ENCODE data around the gene ATXN3L.
"Not testable (repeated sequence)": the region's sequence is repeated elsewhere in the genome, so short reads cannot be mapped to it uniquely, and the experiment has no call there.

Gene ATXN3L

DNA sequence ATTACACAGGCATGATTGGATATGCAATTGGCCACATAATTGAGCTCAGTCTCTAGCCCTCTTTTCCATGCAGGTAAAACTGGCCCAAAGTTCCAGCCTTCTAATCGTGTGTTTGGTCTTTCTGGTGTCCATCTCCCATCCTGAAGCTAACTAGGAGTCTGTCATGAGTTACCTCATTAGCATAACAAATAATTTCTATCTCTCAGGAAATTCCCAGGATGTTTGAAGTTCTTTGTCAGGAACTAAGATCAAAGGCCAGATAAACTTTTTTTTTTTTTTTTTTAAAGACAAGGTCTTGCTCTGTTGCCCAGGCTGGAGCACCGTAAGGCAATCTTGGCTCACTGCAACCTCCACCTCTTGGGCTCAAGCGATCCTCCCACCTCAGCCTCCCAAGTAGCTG lies 15.8 kb downstream of the ATXN3L start:
- no peak for DNase-seq

DNA sequence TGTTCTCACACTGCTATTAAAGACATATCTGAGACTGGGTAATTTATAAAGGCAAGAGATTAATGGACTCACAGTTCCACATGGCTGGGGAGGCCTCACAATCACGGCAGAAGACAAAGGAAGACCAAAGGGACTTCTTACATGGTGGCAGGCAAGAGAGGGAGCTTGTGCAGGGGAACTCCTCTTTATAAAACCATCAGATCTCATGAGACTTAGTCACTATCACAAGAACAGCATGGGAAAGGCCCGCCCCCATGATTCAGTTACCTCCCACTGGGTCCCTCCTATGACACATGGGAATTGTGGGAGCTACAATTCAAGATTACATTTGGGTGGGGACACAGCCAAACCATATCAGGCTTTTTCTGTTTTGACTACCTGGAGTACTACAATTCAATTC lies 16.6 kb downstream of the ATXN3L start:
- not testable (repeated sequence) for DNase-seq

DNA sequence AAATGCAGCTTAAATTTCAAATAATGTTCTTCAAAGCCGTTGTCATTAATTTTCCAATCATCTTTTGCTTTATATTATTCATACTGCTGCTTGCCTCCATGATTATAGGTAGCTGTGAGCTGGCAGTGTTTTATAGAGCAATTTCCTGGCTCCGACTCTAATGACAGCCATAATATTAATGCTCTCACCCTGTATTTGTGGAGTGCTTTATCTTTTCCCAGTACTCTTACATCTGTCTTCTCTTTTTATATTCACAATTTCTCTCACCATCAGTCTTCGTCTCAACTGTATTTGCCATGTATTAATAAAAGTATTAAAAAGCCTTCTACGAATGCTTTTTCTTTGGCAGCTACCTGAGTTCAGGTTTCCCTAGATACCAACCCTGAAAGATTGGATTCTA lies 21.0 kb downstream of the ATXN3L start:
- no peak for DNase-seq

DNA sequence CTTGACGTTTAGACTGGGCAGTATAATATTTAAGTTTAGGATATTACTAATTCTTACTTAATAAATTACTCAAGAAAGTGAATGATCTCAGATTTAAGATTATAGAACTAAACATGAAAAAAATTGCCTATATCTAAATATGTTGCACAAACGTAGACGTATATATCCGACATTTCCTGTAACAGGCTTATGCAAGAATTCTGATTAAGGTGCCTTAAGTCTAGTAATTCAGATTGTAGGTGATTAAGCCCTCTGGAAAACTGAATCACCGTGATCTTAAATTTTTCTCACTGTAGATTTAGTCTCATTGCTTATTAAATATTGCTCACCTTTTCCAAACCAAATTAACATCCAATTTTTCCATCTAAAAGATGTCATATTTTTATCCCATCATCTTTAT lies 24.0 kb downstream of the ATXN3L start:
- DNase-seq: no peak

DNA sequence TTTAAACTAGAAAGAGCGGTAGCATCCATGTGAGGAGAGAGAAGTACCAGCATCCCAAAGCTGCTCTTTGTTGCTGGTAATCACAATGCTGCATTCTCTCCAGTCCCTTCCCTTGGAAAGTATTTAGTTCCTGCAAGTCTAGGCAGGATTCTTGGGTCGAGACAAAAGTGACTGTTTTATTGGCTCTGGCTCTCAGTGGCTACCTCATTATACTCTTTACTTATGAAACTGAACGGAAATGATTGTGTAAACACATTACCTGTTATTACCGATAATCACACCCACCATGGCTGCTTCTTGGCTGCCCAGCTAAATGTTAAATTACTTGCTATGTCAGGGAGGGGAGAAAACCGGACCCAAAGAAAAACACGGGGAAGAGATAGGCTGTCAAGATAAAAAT lies 26.2 kb downstream of the ATXN3L start:
- no peak for DNase-seq

DNA sequence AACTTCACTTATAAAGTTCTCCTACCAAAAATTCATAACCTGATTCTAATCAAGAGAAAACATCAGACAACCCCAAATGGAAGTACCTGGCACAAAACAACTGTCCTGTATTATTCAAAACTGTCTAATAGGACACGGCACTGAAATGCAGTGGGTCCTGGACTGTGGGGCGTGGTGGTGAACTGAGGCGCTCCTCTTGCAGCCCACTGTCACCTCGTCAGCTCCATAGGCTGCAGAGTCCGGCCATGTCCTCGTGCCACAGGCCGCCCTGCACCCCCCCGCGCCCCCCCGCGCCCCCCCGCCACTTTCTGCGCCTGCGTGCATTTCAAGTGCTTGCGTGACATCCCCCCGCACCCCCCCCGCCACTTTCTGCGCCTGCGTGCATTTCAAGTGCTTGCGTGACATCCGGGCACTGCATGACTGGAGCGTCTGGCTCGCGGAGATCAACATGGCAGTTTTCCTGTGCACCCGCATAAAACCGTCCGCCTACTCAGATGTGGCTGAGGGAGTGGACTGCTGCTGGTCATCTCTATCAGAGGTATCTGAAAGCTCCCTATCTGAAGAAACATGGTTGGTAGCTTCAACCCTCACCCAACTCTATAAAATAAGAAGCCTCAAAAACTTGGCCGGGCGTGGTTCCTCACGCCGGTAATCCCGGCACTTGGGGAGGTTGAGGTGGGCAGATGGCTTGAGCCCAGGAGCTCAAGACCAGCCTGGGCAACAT lies 28.8 kb downstream of the ATXN3L start:
- DNase-seq: no peak

DNA sequence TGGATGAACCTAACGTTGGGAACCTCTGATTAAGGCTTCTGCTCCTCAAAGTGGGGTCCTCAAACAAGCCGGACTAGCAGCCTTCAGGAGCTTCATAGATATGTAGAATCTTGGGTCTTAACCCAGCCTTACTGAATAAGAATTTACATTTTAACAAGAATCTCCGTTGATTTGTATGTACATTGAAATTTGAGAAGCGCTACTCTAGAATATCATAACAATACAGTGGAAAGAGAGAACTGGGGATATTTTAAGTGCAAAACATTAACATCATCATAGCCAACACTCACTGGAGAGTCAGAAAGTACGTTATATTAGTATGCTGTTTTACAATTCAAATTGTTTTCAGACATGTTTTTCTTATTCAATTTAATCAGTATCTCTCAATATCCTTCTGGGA lies 31.2 kb downstream of the ATXN3L start:
- DNase-seq: no peak

DNA sequence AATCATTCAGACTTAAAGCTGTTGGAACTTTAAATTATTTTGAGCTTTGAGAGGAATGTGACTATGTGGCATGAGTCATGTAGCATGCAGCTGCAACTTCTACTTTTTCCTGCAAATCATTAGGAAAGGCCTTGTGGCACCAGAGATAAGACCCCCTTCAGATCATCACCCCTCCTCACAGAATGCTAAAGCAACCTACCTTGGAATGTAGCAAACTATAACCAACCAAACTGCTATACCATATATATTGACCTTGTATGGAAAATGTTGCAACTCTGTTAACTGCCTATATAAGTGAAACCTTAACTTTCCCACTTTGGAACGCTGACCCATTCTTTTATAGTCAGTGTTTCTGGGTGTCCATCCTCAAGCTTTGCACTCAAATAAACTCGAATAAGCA lies 32.0 kb downstream of the ATXN3L start:
- no peak for DNase-seq

DNA sequence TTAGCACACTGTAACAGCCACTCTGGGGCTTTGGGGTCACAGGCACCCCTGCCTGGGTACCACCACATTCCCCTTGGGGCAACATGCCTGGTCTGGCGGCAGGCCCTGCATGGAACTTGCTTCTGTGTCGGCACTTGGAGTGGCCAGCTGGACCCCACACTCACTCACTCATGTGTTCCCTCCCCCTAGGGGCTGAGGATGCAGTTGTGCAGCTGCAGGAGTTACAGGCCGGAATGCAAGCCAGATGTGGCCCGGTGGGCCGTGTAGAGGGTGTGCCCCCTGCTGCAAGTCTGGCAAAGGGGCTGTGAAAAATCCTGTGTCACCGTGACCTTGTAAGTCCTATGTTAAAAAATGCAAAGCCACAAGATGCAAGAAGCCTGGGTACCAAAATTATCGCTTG lies 34.2 kb downstream of the ATXN3L start:
- DNase-seq: no peak

DNA sequence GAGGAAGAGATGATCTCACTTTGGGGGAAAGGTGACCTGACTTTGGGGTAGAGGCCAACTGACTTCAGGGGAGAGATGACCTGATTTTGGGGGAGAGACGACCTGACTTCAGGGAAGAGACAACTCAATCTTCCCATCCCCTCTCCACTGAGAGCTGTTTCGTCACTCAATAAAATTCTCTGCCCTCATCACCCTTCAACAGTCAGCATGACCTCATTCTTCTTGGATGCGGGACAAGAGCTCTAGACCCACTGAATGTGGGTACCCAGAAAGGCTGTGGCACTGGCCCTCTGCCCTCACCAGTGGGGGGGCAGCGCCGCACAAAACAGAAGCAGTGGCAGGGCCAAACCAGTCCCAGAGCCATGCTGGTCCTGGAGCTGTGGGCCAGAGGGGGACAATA lies 34.6 kb downstream of the ATXN3L start:
- DNase-seq: no peak

DNA sequence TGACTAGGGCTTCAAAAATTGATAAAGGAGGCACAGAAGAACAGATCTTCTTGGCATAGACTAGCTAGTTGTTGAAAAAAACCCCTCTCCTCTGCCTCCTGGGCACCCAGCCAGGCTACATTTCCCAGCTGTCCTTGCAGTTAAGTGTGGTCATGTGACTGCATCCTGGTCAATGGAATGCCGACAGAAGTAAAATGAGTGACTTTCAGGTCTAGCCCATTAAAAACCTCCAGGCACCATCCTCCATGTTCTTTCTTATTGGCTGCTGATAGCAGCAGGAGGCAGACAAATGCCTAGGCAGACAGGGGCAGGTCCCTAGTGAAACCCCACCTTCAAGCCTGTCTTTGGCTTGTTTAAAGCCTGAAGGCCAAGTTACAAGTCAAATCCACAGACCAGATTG lies 35.3 kb downstream of the ATXN3L start:
- DNase-seq: no peak

DNA sequence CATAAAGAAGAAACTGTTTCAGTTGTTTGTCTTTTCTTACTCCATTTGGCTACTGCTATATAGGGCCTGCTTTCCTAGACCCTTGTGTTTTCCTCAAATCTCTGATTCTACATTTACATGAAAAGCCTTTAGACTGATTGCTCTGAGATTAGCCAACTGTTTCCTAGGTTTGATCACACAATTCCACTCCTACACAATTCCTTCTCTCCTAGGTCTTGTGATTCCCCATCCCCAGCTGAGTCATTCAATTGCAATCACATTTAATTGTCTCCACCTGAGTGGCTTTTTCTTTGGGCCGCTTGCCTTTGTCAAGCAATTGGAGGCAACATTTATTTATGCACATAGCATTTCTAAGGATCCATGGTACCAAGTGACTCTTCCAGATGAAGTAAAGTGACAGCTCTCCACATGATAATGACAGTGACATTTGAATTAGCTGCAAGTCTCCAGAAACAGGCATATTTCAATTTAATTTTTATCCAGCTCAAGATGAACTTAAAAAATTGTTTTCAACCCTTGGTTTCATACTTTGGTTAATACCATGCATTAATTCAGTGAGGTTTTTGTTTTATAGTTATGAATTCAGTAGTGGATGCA lies 35.8 kb downstream of the ATXN3L start:
- DNase-seq: no peak

DNA sequence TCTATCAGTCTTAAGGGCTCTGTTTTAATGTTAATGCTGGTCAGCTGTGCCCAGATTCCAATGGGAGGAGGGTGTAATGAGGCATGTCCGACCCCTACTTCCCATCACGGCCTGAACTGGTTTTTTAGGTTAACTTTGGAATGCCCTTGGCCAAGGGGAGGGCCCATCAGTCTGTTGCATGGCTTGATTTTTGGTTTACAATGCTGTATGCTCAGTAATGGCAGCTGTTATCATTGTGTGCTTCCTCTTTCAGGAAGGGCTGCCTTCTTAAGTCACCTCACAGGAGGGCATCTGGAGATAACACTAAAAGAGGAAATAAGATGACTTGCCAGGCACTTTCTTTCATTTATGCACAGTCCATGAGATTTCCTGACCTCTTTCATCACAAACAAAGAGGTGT lies 36.3 kb downstream of the ATXN3L start:
- no peak for DNase-seq

DNA sequence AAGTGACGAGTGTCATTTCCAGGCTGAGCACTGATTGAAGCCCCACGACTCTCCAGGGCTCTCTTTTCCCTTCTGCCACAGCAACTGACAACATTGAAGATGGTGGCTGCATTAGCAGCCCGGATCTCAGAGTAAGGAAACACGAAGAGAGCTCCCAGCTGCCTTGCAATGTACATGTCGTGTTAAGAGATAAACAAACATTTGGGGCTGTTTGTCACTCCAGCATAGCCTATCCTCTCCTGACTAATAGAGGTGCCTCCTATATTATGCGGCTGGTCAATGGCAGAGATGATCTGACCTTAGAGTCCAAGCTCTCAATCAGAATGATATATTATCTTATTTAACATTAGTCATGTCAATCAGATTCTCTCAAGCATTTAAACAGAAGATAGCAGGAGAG lies 38.6 kb downstream of the ATXN3L start:
- DNase-seq: no peak

DNA sequence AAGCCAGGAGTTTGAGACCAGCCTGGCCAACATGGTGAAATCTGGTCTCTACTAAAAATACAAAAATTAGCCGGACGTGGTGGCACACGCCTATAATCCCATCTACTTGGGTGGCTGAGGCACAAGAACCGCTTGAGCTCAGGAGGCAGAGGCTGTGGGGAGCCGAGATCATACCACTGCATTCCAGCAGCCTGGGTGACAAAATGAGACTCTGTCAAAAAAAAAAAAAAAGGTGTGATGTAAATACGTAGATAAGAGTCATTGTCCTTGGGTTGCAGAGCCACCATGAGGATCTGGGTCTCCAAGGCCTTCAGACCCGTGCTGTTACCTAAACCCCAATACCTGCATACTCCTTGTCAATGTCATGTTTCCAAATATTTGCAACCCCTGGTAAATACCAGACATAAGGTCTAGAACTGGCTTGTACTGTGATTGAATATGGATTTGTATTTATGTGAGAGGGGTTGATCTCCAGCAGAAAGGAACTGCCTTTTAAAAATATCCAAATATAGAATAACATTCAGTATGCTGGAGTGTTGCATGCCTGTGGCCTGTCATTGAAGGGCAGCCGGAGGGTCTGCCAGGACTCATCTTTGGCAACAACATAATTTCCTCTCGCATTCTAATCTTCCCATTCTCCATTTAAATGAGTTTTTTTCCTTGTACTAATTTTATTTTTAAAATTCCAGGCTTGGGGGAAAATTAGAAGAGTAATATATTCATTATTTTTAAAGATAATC lies 40.4 kb downstream of the ATXN3L start:
- DNase-seq: no peak

DNA sequence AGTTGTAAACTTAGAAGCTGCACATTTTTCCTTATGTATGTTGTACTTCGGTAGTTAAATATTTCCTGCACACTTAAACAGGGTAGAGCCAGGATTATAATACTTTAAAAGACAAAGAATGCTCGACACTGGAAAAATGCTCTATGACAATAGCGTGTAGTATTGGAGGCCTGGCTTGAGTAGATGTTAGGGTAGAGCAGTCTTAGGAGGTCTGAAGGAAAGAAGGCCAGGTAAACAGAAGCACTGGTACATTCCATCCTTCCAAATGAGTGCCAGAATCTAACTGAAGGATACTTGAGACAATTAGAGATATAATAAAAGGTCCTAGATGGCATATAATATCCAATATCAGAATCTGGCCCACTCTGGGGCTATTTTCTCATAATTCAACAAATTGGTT lies 42.3 kb downstream of the ATXN3L start:
- DNase-seq: no peak

DNA sequence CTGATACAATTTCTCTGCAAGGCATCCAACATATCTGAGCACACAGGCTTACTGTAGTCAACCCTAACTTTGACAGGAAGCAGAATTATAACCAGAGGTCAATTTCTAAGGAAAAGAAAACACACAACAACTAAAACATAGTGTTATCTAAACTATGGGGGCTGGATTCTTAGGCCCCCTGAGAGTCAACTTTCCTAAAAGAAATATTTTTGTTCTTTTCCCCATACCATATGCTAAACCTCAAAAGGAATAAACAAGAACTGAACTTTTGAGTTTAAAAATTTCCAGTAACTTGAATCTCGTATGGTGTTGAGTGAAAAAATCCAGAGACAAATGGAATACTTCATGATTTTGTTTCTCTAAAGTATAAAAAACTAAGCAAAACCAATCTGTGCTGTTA lies 42.9 kb downstream of the ATXN3L start:
- DNase-seq: no peak

DNA sequence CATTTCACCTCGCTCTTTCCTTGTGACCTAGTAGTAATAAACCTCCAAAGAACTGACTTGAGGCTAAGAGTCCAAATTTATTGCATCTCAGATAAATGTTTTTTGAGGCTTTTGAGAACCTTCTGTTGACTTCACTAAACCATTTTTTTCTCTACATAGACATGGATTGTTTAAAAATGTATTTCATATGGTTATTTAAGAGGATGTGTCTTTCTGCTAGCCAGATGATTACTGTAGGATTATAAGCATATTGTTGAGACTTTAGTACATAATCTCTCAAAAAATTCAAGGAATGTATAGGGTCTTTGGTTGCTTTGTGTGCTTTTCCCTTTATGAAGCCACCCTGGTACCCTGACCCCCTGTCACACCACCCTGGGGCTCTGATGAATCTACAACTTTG lies 44.8 kb downstream of the ATXN3L start:
- no peak for DNase-seq

DNA sequence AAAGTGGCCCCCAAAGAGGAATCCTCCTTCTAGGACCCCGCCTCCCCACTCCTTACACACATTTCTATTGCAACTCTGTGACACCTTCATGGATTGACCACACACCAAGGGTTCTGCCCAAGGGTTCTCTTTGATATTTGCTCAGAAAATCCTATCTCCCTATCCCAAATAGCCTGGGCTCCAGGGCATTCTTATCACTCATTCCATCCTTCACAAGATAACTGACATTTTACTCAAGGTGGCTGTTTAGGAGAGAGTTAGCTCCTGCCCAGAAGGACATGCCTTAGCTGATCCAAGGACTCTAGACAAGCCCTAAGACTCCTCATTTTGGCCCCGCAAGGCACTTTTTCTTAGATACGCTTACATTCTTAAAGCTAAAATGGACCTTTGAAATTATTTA lies 47.4 kb downstream of the ATXN3L start:
- no peak for DNase-seq

DNA sequence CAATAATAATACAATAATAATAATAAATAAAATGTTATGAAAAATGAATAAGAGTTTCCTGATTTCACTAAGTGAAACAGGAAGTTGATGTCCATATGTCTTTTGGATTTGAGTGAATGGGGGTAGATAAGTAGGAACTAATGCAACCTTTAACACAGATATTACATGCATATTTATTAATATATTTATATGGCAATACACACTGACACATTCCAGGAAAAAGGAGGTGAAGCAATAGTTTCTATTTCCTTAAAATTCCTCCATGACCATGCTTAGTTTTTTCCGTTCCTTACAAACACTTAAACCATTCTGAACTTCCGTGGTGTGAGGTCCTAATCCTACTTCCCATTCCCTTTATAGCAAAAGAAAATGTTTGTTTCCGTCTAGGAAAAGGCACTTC lies 48.3 kb downstream of the ATXN3L start:
- no peak for DNase-seq

DNA sequence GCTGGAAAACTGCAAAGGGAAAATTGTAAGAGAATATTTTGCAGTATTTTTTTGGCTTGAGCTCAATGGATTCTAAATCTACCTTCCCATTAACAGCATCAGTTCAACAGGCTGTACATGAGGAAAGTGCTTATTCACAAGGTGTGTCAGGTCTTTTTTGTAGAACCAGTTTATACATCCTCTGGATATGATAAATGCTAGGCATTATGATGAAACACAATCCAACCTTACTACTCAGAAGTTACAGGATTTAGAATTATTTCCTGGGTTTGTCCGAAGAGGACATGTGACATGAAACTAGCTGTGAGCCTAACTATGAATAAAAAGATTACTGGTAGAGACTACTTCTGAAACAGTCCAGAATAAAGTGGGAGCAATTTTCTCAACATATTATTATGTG lies 49.5 kb downstream of the ATXN3L start:
- DNase-seq: no peak

DNA sequence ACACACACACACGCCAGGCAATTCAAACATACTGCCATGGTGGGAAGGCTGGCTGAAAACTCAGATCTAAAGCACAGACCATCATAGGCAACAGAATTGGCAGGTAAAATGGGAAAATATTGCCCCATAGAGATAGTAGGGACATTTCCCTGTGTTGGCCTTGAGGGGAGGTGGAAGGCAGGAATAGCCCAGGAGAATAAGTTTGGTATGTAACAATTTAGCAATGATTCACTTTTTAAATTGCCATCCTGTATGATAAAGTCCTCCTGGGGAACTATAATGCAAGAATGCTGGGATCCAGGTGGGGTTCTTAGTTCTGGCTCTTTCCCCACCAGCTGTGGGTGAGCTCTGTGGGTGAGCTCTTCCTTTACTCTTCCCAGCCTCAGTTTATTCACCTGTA lies 51.0 kb downstream of the ATXN3L start:
- DNase-seq: no peak

Measured in DMS79 (cell line).